ENCODE data around the gene UBXN11.
"Not testable (repeated sequence)": the region's sequence is repeated elsewhere in the genome, so short reads cannot be mapped to it uniquely, and the experiment has no call there.

UBXN11 gene

DNA sequence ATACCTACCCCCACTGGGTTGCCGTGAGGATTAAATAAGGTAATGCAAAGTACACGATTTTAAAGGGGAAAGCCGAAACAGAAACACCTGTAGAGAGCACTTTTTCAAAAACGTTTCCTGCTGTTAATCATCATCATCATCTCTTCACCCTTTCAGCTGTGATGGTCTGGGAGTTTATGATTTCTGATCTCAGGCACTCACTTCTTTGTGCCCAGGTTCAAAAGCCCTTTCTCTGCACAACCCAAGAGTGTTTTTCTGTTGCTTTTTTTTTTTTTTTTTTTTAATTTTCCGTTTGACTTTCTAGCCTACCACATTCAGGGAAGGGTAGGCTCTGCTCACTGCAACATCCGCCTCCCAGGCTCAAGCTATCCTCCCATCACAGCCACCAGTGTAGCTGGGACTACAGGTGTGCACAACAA lies 936 bp upstream of the UBXN11 start:
- no peak for DNase-seq (ENCODE audit: low read depth in 2 of 2)

DNA sequence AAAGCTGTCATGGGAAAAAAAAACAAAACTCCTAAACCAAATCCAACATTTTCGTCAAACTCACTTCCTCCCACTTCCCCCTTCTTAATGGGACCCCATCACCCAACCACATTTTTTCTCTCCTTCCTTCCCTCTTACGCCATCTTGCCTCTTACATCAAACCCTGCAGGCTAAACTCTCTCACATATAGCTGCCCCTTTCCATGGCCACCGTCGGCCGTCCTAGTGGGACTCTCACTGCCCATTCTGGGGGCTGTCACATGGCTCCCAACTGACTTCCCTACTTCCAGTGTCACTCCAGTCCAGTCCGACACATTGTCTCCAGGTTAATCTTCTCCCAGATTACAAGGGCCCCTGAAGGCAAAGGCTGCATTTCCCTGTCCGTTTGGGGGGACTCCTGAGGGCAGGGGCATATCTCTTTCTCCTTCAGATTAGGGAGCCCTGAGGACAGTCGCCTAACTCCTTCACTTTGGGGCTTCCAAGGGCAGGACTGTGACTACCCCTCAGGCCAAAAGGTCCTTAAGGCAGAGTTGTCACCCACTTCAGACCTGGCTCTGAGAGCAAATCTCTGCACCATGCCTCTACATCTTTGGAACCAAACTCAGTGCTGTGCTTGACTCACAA lies 658 bp downstream of the UBXN11 start:
- no peak for DNase-seq (ENCODE audit: low read depth in 2 of 2)

DNA sequence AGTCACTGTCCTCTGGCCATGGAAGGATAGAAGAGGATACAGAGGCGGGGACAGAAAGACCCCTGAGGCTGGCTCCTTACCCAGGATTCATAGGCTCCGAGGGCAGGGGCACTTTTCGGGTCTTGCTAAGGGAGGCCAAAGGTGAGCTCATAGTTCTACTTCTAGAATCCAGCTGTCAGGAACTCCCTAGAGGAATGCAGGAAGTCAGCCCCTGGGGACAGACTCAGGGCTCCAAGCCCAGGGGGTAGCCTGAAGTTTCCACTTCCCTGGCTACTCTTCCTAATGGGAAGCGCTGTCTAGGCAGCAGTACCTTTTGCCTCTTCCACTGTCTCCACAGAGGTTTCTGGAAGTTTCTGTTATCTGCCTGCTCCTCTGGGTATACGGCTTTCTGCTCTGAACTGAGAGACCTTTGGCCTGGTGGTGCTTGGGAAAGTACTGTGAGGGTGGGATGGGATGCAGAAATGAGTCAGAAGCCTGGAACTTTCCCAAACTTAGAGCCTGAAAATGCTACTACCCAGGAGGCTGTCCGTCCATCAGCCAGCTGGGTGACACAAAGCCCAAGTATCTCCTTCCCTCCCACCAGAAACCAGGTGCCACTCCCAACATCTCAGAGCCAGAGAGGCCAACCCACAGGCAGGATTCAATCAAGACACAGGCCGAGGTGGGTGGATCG lies 3.6 kb downstream of the UBXN11 start:
- no peak for DNase-seq (ENCODE audit: low read depth in 2 of 2)

DNA sequence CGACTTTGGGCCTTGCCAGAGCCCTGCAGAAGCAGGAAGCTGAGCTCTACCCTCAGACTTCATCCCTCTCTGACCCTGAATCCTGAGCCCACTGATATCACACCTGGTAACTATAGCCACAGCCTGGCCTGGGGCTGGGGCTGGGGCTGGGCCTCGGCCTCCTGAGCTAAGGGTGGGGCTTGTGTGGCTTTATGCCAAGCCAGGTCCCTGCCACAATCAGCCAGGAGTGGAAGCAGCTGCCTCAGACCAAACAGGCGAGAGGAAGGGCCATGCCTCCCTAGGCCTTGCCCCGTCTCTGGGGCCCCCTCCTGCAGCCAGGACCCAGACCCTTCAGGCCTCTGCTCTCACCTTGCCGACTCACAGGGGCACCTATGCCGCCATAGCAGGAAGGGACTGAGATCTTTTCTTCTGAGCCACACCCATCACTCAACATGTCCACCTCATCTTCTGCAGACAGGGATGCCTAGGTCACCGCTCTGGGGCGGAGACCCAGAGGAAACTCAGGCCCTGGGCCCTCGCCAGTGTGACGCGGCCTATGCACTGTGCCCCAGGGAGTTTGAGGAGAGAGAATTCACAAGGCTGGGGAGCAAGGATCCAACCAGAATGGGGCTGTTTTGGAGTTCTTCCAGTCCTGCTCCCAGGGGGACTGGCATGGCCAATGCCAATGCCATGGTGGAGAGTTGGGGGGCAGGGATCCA lies 5.7 kb downstream of the UBXN11 start:
- no peak for DNase-seq (ENCODE audit: low read depth in 2 of 2)

DNA sequence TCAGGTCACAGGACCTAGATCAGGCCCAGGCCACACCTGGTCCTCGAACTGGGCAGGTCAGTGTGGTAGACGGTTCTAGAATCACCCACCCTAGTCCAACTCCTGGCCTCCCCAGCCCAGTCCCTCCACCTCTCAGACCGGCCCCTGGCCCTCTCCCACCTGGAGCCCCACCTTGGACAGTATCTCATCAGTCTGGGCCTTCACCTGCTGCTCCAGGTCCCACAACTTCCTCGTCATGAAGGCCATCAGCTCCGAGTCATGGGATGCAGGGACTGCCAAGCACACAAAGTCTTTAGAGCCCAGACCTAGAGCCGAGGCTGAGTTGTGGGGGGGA lies 8.7 kb downstream of the UBXN11 start:
- no peak for DNase-seq (ENCODE audit: low read depth in 2 of 2)

DNA sequence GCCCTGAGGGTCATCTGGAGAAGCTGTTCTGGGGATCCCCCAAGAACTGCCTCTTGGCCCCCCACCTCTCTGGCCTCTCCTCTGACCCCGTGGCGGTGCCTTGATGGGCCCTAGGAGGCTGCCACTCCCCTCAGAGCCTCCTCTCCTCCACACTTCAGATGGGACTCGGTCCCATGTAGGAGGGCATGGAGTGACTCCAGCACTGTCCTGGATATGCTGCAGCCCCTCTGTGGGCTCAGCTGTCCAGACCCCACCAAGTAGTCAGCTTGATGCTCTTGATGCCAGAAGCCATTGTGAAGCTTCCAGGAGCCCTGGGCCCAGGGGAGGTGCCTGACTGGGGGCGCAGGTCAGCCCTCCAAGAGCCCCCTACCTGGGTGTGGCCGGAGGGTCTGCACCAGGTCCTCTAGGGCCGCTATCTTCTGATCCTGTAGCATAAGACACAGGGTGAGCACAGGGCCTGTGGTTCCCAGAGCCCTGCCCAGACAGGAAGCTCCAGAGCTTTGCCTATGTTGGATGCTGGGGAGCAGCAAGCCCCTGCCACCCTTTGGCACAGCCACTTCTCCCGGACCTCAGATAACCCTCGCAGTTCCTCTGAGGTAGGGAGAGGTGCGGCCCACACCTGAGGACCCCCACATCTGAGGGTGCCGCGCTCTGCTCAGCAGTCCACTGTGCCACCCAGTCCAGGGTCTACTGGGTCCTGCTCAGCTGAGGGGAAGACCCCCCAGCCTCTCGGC lies 9.2 kb downstream of the UBXN11 start:
- DNase-seq (ENCODE audit: low read depth in 2 of 2) = no peak

DNA sequence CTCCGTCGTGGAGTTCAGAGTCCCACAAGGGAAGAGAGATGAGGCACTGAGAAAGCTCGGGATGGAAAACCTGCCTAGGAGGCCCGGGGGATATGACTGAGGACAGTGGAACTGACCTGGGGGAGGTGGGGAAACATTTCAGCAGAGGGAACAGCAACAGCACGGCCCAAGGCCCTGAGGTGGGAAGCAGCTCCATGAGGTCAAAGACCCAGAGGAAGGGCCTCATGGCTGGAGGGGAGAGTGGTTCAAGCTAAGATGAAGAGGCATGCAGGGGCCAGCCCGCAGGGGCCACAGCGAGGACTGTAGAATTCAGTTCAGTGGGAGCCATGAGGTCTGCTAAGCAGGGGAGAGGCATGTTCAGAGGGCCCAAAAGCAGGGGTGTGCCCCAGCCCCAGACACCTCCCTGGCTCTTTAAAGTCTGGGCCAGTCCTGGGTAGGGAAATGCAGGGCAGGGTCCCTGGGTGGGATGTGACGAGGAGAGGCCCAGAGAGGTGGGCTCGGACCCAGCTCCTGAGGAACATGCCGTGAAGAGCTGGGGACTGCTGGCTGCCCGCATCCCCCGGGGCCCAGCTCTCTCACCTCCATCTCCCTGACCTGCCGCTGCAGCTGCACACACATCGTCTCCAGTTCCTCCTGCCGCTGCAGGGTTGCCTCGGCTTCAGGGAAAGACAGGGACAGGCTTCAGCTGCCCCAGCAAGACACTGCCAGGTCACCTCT lies 9.9 kb downstream of the UBXN11 start:
- DNase-seq (ENCODE audit: low read depth in 2 of 2) = no peak

DNA sequence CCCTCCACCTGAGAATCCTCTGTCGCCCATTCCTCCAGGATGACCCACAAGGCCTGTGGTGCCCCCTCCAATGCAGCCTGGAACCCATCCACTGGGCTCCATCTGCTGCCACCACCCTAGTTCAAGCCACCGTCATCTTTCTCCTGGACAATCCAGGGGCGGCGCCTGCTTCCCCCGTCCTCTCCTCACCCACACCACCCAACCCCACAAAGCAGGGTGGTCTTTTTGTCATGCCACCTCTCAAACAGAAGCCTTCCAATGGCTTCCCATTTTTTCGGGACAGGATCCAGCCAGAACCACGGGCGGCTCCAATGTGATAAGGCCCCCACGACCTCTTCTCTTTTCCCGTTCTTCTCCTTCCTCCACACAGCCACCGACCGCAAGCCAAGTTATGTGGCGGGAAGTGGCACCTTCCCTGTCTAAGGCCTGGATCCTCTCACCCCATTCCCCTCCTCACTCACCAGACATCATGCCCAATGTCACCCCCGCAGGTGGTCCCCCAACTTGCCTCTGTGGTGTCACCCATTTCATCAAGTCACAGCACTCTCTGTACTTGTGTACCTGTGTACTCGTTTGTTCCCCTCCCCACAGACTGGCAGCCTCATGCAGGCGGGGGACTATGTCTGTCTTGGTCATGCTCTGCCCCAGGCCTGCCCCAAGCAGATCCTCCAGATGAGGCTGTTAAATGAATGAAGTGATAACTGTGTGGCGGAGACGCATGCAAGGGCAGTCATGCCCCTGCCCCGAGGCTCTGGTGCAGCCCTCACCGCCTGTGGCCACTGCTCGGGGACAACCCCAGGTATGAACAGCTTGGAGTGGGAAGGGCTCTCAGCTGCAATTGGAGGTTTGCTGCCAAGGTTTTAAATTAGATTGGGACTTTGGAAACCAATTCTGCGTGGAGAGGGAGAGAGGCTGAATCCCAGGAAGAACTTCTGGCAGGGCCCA lies 11.0 kb downstream of the UBXN11 start:
- no peak for DNase-seq (ENCODE audit: low read depth in 2 of 2)

DNA sequence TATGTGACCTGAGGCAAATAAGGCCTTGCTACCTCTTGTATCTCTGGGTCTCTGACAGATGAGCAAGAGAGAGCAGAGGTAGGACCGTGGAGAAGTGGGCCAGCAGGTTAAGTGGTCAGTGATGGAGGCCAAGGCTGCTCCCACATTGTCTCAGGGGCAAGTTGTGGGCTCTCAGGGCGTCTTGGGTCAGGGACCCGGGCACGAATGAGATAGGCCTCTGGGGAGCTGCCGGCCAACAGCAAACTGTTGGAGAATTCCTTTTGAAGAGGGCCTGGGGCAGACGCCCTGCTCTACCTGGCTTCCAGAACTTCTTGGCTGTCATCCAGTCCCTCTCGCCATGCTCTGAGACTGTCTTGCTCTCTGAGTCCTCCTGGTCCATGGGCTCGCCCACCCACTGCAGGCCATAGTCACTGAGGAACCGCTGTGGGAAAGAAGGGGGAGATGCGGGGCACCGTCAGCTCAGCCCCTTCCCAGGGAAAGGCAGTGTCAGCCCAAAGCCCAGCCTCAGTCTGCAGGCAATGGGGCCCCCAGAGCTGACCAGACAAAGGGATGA lies 12.4 kb downstream of the UBXN11 start:
- DNase-seq (ENCODE audit: low read depth in 2 of 2) = no peak

DNA sequence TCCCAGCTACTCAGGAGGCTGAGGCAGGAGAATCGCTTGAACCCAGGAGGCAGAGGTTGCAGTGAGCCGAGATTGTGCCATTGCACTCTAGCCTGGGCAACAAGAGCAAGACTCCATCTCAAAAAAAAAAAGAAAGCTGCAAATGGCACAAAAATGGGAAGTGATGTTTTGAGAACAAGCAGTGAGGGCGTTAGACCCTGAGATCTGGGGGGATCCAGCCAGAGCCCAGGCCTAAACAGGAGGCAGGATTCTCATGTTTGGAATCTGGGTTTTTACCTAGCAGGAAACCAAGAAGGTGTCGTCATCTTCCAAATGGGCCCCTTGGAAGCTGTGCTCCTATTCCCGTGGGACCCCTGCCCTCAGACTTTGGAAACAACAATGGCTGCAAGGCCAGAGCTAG lies 13.7 kb downstream of the UBXN11 start:
- DNase-seq (ENCODE audit: low read depth in 2 of 2) = not testable (repeated sequence)

DNA sequence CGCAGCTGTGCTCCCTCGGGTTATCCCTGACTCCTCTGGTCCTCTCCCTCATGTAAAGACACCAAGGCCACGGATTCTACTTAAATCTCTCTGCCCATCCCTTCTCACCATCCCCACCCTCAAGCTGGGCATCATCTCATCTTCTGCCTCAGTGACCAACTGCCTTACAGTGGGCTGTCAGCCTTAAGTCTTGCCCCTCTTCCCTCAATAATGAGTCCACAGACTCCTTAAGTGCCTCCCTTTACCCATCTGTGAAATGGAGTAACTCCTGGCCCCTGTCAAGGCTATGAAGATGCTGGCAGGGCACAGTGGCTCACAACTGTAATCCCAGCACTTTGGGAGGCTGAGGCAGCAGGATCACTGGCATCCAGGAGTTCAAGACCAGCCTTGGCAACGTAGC lies 14.5 kb downstream of the UBXN11 start:
- no peak for DNase-seq (ENCODE audit: low read depth in 2 of 2)

DNA sequence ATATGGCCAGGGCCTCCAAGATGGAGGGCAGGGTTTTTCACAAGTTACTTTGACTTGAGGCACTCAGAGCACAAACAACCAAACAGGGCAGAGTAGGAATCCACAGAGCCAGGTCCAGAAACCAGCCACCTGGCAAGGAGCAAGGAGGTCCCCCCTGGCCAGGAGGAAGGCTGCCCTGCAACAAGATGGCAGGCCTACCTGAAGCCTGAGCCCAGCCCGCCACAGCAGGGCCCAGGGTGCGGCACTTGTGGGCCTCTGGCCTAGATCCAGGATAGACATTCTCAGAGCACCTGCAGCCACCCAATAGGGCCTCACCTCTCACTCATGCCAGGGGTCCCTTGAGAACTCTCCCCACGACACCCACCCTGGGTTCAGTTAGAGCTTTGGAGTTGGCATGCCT lies 15.0 kb downstream of the UBXN11 start:
- no peak for DNase-seq (ENCODE audit: low read depth in 2 of 2)

DNA sequence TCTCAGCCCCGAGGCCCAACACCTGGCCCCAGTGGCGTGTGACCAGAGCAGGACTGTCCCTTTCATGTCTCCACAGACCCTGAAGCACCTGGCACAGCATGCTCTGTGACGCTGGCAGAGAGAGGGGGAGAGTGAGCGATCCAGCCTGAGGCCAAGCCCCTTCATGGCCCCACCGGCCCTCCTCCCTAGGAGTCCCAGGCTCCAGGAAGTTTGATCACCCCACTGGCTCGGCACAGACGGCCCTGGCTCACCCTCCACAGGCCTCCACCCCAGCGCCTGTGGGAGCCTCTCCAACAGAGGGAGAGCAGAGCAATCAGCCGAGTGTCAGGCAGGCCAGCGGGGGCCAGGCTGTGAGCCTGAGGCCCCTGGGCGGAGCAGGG lies 15.6 kb downstream of the UBXN11 start:
- no peak for DNase-seq (ENCODE audit: low read depth in 2 of 2)

DNA sequence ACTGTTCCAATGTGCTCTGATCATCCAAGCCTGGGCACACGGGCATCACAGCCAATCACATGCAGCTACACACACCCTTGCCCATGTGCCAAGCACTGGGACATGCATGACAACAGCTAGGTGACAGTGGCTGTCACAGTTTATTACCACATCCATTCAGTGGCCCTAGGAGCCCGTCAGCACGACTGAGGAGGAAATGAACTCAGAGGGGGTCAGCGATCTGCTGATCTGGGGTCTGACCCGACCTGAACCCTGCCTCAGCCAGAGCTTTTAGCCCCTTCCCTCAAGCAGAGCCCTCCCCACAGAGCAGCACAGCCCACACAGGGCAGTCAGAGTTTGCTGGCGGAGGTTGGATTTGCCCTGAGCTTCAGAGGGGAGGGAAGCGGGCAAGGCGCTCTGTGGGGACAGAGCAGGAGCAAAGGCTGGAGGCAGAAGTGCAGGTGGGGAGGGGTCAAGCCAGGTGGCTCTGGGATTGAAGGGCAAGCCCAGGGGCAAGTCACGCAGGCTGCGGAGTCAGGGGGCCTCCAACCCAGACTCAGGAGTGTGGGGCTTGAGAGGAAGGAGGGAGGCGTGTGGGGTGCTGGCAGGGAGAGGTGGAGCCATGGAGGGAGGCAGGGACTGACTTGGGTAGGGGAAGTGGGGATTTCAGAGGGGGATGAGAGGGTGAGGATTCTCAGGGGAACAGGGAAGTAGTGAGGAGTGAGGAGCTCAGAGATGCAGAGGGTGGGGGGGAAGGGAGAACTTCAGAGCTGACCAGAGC lies 16.1 kb downstream of the UBXN11 start:
- DNase-seq (ENCODE audit: low read depth in 2 of 2) = no peak

DNA sequence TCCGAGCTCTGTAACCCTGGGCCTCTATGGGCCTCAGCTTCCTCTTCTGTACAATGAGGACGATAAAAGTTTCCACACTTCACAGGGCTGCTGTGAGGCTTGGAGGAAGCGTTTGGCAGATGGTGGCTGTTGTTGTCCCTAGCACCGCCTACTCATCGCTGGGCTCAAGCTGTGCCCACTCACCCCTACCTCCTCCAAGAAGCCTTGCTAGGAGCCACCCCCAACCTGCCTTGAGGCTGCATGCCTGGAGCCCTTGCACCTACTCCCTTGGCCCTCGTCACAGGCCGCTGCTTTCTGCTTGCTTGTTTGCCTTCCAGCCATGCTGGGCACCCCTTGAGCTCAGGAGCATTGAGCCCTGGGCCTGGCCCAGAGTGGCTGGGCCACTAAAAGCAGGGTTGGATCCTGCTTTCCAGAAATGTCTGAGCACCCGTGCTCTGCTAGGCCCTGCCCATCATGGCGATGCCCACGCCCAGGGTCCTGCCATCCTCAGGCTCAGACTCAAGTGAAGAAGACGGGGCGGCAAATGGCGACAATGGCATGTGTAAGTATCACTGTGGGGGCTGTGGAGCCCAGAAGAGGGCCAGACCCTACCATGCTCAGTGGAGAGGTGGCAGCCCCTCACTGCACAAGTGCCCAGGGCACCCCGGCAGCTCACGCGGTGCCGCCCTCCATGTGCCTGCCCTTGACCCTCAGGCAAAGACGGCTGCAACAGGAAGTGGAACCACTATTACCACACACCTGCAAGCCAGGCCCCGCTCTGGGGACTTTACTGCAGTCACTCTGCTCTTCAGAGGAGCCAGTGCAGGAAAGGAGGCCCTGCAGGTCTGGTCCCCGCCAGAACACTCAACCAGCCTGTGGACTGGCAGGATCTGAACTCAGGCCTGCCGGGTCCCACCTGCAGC lies 17.0 kb downstream of the UBXN11 start:
- no peak for DNase-seq (ENCODE audit: low read depth in 2 of 2)

DNA sequence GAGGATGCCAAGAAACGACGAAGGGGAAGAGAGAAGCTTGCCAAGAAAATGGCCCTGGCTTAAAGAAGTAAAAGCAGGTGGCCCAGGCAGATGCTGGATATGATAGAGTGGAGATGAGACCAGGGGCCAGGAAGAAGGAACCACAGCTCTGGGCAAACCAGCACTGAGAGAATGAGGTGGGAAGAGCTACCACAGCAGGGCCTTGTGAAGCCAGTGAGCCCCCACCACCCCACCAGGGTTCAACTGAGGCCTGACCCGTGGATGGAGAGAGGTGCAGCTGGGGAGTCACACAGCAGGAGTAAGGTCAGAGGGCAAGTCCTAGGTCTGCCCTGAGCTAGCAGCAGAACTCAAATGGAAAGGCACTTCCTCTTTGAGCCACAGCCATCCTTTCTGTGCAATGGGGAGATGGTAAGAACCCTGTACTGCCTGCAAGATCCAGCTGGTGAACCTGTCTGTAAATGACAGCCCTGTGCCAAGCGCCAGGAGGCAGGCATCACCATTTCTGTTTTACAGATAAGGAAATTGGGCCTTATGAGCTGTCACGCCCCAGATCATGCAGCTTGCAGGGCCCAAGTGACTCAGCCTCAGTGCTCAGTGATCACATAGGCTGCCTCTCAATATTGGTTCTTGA lies 18.0 kb downstream of the UBXN11 start:
- no peak for DNase-seq (ENCODE audit: low read depth in 2 of 2)

DNA sequence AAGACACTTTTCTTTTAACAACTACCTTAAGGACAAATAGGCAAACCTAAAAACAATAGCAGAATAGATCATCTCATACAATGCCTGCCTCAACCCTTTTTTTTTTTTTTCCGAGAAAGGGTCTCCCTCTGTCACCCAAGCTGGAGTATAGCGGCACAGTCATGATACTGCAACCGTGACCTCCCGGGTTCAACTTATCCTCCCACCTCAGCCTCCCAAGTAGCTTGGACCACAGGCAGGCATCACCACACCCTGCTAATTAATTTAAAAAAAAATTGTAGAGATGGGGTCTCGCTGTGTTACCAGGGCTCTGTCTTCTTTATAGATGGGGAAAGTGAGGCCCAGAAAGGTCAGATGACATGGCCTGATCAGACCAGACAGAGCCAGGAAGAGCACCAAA lies 18.6 kb downstream of the UBXN11 start:
- no peak for DNase-seq (ENCODE audit: low read depth in 2 of 2)

DNA sequence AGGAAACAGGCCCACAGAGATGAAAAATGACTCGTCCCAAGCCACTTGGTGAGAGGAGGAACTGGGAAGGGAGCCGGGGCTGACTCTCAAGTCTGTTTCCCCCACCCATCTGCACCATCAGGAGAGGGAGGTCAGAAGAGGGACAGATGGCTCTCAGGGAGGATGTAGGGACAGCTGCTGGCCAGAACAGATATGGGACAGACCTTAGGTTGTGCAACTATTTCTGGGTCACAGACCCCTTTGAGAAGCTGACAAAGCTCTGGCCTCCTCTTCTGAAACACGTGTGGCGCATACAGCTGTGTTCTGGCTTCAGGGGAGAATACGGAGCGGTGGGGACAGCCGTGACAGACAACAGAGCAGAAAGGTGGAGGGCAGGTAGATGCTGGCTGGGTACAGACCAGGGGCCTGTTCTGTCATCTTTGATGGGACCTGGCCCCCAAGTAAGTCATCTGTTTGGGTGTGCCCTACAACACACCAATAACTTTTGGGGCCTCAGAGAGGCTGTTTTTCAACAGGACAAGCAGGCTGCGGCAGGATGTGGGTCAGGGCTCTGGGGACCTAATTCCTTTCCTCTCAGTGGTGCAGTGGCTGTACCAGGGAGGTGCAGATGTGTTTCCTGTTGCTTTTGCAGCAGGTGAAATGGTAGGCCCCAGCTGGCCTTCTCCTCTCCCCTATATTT lies 19.3 kb downstream of the UBXN11 start:
- DNase-seq (ENCODE audit: low read depth in 2 of 2) = peak in 1 of 2 donors; percentile 39
